Kidney epithelial cell (primary cell): ENCODE results near the gene STXBP5. TPM values are rescaled to one million over a fixed set of nuclear protein-coding genes. Genes with fewer than 3 reads are reported as not detected.

Experiments used
- DNase-seq: peaks from one replicate; pipeline ENCODE4 v3.0.0-alpha.2; 2010; ENCODE audit warnings: low read depth
- H3K27me3 ChIP-seq: 2 replicates; pipeline ENCODE4 v1.6.0; 2011; ENCODE audit warnings: low read length; ENCODE audit not compliant: control insufficient read depth, insufficient read depth
- H3K36me3 ChIP-seq: 2 replicates; pipeline ENCODE4 v1.5.1; 2011; ENCODE audit warnings: low read length; ENCODE audit not compliant: control insufficient read depth, insufficient read depth
- H3K4me3 ChIP-seq: 2 replicates; pipeline ENCODE4 v1.5.1; 2011; ENCODE audit warnings: low read depth, mild to moderate bottlenecking, control low read depth, low read length
- total RNA-seq: library from RNA; depleted of rRNA; stranded (reverse); fragments of >200 nt; gene quantifications from 2 replicates; pipeline ENCODE4 v1.2.3, GENCODE V29; 2015
- TF ChIP-seq, protein P1 (sequence below): IDR thresholded peaks from 2 replicates; pipeline ENCODE4 v1.5.1; 2011; ENCODE audit warnings: mild to moderate bottlenecking, moderate library complexity, low read length, control low read depth, inconsistent platforms; ENCODE audit not compliant: insufficient read depth, poor library complexity, severe bottlenecking

STXBP5 gene
- total RNA-seq, 1 donor from 2014 or later: 15.8 TPM

DNA sequence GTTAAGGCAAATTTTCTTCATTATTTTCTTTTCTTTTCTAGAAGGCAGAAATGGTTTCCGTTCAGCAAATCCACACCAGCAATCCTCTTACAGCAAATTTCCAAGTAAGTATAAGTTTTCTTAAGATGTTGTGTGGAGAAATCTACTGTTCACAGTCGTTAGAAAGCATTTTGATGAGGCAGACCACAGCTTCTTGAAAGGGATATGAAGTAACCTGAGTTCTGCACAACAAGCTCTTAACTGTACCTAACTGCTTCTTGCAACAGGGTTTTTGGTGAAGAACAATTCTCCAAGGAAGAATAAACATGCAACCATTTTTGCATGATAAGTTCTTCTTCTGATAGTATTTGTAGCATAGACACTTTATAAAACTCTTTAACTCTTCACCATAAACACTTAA is 45.3 kb upstream of the STXBP5 start:
- Histone ChIP-seq H3K36me3 (no peaks in the 10 kb centered on the region), H3K4me3 (no peak overlapping the region), H3K27me3 (no peaks in the 10 kb centered on the region)
- TF ChIP-seq, protein P1, sequence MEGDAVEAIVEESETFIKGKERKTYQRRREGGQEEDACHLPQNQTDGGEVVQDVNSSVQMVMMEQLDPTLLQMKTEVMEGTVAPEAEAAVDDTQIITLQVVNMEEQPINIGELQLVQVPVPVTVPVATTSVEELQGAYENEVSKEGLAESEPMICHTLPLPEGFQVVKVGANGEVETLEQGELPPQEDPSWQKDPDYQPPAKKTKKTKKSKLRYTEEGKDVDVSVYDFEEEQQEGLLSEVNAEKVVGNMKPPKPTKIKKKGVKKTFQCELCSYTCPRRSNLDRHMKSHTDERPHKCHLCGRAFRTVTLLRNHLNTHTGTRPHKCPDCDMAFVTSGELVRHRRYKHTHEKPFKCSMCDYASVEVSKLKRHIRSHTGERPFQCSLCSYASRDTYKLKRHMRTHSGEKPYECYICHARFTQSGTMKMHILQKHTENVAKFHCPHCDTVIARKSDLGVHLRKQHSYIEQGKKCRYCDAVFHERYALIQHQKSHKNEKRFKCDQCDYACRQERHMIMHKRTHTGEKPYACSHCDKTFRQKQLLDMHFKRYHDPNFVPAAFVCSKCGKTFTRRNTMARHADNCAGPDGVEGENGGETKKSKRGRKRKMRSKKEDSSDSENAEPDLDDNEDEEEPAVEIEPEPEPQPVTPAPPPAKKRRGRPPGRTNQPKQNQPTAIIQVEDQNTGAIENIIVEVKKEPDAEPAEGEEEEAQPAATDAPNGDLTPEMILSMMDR: no peak
- DNase-seq: no peak

DNA sequence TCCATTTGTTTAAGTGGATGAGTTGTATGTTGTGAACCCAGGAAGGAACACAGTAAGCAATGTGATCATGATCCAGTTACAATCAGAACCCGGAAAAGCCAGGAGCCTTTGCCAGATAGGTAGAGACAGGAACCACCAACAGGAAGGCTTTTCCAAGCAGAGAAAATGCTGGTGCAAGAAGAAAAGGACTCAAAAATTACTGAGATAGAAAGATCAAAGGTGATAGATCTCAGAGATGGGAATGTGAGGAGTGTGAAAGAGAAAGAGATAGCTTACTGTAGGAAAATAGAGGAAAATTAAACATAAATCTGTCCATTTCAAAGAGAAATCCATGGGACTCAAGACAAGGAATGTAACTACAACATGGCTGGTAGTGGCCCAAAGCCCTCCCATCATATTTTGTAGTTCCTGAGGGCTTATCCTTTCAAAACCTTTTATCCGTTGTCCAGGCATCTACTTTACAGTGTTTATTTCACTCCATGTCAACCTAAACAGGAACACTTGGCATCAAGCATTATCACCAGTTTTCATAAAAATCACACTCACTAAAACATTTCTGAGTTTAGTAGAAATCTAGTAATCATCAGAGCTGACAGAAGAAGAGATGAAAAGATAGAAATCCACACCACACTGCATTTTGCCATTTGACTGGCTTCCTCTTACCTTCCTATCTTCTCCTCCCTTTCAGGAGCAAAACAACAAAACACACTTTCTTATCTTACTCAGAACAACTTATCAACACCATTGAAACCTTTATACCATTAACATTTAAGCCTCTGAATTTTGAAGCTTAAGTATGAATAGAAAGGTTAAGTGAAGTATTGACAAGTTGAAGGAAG is 44.5 kb upstream of the STXBP5 start:
- DNase-seq: no peak
- no peaks in the 10 kb centered on the region for H3K27me3 ChIP-seq
- no peak overlapping the region for H3K4me3 ChIP-seq
- no peaks in the 10 kb centered on the region for H3K36me3 ChIP-seq
- TF ChIP-seq, protein P1: no peak

GRCh38 chr6:147160593-147160992 is 43.6 kb upstream of the STXBP5 start:
- no peak overlapping the region for H3K4me3 ChIP-seq
- H3K36me3 ChIP-seq: no peaks in the 10 kb centered on the region
- no peak for DNase-seq
- TF ChIP-seq, protein P1: no peak
- H3K27me3 ChIP-seq: no peaks in the 10 kb centered on the region

DNA sequence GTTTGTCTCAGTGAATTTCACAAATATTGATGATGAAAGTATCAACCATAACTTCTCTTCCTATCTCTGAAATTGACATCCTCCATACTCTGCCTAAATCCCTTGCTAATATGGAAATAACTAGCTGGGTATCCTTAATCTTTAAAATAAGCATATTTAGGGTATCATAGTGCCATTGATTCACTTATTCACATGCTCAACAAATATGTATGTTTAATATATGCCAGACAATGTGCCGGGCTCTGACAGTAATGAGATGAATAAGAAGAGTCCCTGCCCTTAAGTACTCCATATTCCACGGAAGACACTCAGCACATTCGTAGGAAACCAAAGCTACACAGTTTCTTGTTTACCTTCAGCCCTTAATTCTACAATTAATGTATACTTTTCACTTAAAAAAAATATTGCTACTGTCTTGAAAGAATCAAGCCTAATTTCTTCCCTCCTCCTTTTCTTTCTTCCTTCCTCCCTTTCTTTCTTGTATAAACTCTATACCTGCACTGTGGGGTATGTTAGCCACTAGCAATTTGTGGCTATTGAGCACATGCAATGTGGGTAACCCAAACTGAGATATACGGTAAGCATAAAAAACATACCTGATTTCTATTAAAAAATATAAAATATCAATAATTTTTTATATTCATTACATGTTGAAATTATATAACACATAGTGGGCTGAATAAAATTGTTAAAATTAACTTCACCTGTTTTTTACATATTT is 42.8 kb upstream of the STXBP5 start:
- no peak for DNase-seq
- no peaks in the 10 kb centered on the region for H3K27me3 ChIP-seq

GRCh38 chr6:147161974-147162495 is 42.2 kb upstream of the STXBP5 start:
- Histone ChIP-seq H3K36me3 (no peaks in the 10 kb centered on the region), H3K4me3 (no peak overlapping the region), H3K27me3 (no peaks in the 10 kb centered on the region)
- TF ChIP-seq, protein P1: no peak
- DNase-seq: no peak

More for the DNA sequence above, 42.8 kb upstream of the STXBP5 start:
- TF ChIP-seq, protein P1: no peak
- H3K36me3 ChIP-seq: no peaks in the 10 kb centered on the region
- no peak overlapping the region for H3K4me3 ChIP-seq
